Forelimb muscle (tissue), 1 donor: ENCODE data around the gene HLA-C. TPM values are rescaled to one million over a fixed set of nuclear protein-coding genes. Genes with fewer than 3 reads are reported as not detected.

Experiments
- polyA plus RNA-seq: library from polyadenylated mRNA; unstranded; fragments of 120-200 nt; gene quantifications from one replicate; pipeline ENCODE4 v1.2.1, GENCODE V29; 2013; ENCODE audit not compliant: insufficient read length

HLA-C gene
- polyA plus RNA-seq, 1 donor: 51.5 TPM

Other genes starting within 250 kb of the HLA-C start
- gene C6orf15, start 159.5 kb downstream of the HLA-C start, polyA plus RNA-seq: not detected
- 1.7 TPM for gene PSORS1C1, start 157.3 kb downstream of the HLA-C start, polyA plus RNA-seq
- gene CDSN, start 151.6 kb downstream of the HLA-C start, polyA plus RNA-seq: 0.06 TPM
- gene PSORS1C2, start 133.0 kb downstream of the HLA-C start, polyA plus RNA-seq: not detected
- gene CCHCR1, start 114.3 kb downstream of the HLA-C start, polyA plus RNA-seq: 14.3 TPM
- gene TCF19, start 113.5 kb downstream of the HLA-C start, polyA plus RNA-seq: 8.4 TPM
- gene POU5F1, start 101.4 kb downstream of the HLA-C start, polyA plus RNA-seq: 0.56 TPM
- 104 TPM for gene HLA-B, start 85.1 kb upstream of the HLA-C start, polyA plus RNA-seq
- 5.1 TPM for gene MICA, start 131.5 kb upstream of the HLA-C start, polyA plus RNA-seq
- 1.1 TPM for gene MICB, start 226.1 kb upstream of the HLA-C start, polyA plus RNA-seq